GM21576 (cell line): ENCODE measurements around the gene SPOCK1.

ENCODE experiments used
- ATAC-seq: cut with Tn5 transposase; IDR thresholded peaks from one replicate; pipeline ENCODE4 v1.9.1; 2021; ENCODE audit warnings: mild to moderate bottlenecking, moderate library complexity; ENCODE audit not compliant: unreplicated experiment

Gene SPOCK1

DNA sequence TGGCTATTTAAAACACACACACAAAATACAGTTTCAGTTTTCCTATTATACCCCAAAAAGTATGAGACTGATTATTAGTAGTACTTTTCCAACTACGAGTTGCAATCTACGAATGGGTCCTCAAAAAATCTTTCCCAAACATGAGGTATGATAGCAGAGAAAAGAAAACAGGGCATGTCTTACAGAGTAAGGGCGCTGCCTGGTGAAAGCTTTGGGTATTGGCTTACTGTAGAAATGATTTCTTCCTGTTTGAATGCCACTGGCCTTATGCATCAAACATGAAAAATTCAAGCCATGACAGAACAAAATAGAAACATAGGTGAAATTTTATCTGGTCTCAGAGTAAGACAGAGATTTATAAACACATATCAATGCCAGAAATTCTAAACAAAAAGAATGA, 448.0 kb downstream of the SPOCK1 start:
- ATAC-seq = no peak

DNA sequence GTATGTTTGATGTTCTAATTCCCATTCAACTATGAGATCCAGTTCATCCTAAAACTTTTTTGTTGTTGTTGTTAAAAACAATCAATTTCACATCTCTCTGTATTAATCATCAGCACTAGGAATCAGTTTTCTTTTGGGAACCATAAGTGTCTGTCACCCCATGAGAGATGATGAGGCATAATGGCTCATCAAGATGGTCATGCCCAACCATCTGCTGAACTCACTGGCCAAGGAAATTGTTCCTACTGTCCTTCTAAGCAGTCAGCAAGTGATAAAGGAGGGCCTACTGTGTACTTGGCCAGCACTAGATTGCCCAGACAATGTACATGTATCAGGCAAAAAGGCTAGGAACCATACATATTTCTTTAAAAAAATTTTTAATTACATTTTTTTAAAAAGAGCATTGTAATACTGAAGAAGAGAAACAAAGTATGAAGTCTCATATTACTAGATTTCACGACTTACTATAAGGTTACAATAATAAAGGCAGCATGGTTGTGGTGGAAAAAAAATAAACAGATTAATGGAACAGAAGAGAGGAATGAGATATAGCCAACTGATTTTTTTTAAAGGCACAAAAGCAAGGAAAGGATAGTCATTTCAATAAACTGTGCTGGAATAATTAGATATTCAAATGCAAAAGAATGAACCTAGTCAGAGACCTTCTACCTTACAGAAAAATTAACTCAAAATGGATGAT, 458.3 kb downstream of the SPOCK1 start:
- ATAC-seq = no peak

DNA sequence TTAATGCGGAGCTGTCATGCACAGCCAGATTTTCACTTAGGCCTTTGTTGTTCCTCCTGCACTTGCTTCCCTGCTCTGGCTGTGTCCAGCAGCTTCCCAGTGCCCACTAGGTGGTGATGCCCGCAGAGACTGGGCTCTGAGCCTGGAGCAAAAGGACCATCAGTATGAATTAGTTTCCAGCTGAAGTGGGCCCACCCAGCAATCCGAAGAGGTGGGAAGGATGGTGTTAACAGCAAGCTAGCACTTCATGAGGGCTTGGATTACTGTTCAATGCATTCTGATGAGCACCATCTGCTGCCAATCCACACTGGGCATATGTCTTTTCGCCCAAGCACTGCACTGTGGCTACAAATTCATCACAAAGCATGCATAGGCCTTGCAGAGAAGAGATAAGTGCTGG, 459.1 kb downstream of the SPOCK1 start:
- ATAC-seq = no peak

DNA sequence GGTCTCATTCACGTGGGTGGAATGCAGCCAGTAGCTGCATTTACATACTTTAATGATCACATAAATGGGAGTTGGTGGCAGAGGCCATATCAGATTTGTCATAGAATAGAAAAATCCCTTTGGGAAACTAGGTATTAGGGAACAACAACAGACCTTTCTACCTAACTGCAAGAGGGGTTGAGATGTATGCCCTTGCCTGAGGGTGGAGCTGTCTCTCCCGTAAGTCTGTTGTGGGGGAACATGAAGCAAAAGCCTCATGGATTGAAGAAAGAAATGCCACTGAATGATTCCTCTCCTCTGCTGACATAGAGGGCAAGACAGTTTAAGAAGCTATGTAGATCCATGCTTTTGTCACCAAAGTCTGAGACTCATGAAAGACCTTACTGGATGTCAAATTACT, 461.3 kb downstream of the SPOCK1 start:
- no peak for ATAC-seq

DNA sequence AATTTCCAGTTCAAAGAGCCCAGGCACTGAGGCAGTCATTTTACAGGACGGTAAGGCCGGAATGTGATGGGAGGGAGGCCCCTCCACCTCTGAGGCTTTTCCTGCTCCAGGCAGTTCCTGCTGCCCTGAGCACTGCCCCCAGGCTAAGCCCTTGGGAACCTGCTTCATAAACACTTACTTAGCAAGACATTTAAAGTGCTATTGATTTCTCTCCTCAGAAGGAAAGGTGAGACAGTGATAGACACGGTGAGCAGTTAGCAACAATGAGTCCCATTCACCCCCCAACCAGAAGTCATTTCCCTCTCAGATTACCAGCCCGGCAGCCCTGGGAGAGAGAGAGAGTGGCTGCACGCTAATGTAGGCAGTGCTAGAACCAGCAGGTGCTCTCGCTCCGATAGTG, 462.5 kb downstream of the SPOCK1 start:
- no peak for ATAC-seq

DNA sequence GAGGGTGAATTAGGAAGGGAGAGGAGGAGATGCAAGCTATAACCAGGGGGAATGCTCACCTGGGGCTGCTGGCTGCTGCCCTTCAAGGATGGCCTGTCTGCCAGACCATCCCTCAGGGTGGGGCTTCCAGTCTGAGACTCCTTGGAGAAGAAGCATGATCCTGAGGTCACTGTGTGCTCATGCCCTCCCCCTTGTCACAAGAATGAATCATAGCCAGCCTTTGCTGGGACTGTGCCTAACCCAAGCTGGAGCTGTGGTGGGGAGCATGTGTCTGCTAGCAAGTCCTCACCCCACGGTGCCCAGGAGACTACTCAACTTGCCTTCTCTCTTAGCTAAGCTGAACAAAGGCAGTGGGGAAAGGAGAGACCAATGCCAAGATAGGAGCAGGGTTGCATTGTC, 463.6 kb downstream of the SPOCK1 start:
- no peak for ATAC-seq

DNA sequence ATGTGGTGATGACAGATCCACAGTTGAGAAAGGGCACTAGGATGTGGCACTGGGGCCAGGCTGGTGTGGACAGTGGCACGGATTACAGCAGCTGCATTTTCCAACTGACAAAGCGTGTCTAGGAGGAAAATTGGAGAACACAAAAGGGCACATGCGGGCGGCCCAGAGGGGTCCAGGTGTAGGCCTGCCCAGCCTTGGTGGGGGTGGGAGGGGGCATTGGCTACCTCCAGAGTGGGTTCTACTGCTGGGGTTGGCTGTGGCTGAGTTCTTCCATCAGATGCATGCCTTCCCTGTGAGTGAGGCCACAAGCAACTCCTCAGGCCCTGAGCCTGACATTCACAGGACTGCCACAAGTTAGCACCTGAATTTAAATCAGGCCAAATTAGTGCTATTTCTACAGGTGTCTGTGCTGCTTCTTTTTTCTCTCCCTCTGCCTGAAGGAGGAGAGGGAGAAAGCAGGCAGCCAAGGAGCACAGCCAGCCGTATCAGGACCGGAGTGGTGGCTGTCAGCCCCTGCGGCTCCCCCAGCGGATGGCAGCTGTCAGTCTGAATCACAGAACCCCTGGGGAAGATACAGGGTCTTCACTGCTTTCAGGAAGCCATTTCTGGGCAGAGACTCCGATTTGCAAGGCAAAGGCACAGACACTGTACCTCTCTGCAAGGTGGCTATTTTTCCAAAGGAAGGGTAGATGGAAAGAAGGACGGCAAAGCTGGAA, 464.2 kb downstream of the SPOCK1 start:
- ATAC-seq = no peak

DNA sequence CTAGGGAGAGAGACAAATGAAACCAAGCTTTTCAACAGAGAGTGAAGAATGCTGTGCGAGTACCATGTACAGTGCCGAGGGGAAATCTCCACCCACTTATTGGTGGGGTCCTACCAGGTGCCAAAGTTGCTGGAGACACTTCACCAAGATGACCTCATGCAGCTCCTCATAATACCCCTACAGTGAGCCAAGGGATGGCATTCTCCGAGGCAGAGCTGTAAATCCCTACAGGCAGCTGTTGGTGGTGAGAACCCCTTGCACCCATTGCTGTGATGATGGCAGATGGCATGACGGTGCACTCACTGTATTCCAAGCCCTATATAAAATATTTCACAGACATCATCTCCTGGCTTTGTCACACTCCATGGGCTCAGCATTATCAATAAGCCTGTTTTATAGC, 464.9 kb downstream of the SPOCK1 start:
- ATAC-seq = no peak

DNA sequence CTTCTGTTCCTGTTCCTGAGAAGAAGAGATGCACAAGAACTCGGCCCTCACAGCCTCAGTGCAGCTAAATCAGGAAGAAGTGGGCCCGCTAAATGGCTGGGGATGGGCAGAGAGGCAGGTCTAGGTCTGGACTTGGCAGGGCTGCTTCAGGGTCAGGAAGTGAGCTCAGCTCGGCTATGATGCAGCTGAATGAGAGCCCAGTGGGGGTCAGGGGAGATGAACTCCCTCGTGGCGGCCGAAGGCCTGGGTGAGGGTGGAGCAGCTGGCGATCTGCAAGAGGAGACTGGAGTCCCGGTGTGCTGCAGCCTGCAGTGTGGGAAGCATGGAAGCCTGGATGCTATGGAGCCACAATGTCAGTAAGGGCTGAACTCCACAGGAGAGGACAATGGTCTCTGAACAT, 466.2 kb downstream of the SPOCK1 start:
- ATAC-seq = no peak

DNA sequence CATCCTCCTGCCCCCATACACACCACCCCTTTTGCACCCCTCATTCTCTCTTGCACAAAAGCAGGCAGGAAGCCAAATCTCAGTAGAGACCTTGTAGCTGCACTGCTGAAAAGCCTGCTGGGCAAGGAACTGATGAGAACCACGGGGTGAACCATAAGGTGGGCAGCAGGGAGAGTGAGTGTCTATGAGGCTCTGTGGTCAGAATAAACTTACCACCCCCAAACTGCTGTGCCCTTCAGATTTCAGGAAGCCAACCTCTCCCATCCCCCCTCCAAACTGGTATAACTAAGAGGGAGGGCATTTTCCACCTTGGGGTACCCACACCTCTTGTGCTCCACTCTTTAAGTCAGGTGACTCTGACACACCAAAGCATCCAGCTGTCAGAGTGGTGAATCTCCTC, 471.4 kb downstream of the SPOCK1 start:
- ATAC-seq = no peak

DNA sequence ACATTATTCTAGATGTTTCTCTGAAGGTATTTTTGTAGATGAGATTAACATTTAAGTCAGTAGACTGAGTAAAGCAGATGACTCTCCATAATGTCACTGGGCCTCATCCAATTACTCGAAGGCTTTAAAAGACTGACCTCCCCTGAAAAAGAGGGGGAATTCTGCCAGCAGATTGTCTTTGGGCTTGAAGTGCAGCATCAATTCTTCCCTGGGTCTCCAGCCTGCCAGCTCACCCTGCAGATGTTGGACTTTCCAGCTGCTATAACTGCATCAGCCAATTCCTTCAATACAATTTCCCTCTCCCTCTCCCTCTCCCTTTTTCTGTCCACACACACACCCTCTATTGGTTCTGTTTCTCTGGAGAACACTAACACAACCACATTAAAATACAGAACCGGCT, 472.8 kb downstream of the SPOCK1 start:
- no peak for ATAC-seq

DNA sequence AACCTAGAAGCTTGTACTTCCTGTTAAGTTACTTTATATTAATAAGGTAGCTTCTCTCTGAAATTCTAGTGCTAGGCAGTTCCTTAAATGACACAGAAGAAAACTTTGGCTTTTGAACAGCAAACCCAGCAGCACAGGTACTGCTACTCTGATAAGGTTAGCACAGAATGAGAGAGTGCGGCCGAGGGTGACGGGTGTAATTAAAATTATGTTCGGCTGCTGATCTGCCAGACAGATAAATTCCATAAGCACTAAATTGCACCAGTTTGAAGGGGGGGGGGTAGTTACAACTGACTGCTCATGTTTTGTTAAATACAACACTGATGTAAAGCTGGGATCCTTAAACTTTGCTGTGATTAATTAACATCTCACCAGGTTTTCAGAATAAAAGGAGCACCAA, 475.1 kb downstream of the SPOCK1 start:
- ATAC-seq = no peak

DNA sequence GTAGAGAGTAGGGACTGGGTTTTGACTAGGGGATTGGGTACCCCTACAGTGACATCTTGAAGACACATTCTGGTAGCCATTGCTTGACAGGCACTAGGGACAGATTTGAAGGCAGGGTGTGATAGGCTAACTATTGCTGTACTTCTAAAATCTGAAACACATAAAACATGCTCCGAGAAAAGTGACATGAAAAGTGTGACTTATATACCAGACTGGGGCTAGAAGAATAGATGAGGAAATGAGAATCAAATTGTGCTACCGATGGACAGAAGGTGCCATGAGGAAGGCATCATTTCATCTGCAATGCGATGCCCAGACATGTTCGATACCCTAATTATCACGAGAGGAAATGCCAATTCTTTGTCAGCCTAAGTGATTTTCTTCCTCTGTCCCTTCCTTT, 475.8 kb downstream of the SPOCK1 start:
- ATAC-seq = no peak

DNA sequence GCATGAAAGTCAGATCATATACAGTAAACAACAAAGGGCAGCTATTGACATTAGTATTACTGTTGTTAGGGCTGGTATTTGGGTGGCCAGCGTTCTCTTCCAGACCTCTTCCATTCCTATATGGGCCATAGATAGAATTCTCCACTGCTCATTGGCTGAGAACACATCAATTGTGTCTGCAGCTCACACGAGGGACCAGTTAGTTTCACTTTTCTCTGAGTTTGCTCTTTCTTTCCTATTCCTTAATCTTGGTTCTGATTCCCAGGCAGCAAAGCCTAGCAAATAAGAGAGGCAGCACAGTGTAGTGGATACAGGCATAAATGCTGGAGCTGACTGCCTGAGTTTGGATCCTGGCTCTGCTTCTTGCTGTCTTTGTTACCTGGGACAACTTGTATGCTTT, 476.4 kb downstream of the SPOCK1 start:
- no peak for ATAC-seq

DNA sequence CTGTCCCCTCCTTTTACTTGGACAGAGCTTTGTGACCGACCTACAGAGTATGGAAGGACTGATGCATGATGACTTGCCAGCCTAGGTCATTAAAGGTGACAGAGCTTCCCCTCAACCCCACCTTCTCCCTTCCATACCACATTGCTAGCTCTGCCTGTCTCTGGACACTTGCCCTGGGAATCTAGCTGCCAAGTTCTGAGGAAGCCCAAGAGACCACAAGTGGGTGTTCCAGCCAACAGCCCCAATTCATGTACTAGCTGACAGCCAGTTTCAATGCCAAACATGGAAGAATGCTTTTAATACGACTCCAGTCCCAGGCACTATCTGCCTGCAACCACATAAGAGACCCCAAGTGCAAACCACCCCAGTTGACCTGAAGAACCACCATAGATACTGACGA, 477.1 kb downstream of the SPOCK1 start:
- no peak for ATAC-seq

DNA sequence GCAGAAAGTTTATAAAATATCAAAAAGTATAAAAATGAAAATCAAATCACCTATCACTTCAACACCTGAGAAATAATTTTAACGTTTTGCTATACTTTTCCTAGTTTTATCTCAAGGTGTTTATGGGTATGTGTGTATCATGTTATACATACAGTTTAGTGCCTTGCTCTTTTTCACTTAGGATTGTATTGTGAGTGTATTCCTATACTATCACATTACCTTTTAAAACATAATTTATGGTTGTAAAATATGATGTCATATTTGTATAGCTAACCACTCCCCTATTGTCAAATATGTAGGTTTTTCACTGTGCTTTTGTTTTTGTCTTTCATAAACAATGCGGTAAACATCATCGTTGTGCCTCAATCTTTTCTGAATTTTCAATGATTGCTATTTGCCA, 479.9 kb downstream of the SPOCK1 start:
- ATAC-seq = no peak

DNA sequence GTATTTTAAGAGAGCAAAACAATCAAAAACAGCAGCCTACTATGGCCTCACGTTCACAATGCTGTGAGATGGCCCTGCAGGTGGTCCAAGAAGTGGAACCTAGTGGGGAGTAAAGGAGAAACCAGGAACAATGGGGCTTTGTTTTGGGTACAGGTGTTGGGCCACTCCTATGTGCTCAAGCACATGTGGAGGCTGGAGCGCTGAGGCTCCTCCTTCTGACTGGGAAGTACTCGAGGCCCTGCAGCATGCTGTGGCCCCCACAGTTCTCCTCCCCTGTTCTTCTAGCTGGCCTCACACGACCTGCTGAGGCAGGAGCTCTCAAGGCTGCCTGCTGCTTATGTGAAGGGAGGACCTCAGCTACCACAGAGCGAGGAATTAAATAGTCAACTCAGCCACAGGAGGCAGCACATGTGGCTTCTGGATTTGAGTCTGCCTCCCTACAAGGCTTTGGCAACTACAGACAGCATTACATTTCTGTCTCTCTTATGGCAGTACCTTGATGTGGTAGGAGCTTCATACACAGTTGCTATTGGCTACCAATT, 482.3 kb downstream of the SPOCK1 start:
- ATAC-seq = no peak

DNA sequence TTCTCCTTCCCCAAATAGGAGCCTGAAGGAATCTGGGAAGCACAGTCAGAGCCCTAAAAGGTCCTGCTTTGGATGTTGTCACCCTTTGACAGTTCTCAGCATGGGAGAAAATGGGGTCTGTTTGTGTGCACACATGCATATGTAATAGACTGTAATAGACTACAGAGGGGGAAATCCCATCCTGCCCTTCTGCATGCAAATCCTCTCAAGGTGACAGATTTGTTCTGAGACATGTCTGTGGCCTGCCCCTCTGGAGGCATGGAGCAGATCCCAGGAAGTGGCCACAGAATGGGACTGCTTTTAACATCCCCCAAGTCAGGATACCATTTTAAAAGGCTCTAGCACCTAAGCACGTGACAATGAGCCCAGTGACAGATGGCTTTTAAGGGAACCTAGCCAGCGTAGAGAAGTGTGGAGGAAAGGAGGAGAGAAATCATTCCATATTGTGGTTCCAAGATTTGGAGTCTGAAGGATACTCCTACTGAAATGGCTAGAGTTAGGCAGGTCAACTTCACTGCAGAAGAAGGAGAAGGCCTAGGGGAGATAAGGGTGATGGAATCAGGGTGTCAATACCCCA, 483.5 kb downstream of the SPOCK1 start:
- no peak for ATAC-seq

DNA sequence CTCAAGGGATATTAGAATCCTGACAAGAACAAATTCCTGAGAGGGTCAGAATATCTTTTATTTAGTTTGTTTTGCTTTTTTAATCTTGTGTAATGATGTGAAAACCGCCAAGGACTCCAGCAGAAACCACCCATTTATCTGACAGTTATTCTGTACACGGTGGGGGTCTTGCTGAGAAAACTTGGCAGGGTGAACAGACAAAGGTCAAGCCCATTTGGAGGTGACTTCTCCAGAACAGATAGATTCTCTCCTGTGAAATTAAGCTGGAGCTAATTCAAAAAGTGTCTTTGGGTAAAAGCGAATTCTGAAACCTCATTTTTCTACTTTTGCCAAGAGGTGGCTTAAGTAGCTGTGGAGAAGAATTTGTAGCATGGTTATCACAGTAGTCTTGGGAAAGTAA, 484.4 kb downstream of the SPOCK1 start:
- ATAC-seq = no peak

DNA sequence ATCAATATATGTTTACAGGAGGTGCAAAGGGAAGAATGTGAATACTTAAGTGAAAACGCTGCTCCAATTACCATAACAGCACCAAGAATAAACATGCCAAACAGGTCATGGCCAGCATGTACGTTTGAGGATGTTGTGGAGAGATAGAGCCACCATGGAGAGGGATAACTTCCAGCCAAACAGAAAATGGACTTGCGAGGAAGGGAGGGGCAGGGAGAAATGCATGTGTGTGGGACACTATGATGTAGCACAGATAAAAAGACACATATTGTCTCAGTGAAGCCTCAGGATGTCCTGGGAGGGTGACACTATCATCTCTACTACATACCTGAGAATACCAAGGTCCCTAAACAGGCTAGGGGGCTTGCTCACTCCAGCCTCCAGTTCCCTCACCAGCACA, 488.9 kb downstream of the SPOCK1 start:
- ATAC-seq = no peak

DNA sequence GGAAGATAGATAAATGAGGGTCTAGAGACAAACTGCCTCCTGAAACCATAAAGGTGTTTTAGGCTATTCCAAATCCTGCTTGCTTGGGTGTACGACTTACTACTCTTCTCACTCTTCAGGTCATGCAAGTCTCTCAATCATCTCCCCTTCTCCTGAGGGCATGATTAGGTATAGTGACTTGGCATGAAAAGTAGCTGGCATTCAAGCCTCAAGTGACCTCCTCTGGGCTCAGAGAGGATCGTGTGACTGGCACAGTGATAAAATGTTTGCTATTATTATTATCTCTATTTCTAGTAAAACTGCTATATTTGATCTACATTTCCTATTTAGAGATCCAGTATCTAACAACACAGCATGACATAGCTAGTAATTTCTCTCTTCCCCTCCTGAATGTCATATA, 494.8 kb downstream of the SPOCK1 start:
- no peak for ATAC-seq

DNA sequence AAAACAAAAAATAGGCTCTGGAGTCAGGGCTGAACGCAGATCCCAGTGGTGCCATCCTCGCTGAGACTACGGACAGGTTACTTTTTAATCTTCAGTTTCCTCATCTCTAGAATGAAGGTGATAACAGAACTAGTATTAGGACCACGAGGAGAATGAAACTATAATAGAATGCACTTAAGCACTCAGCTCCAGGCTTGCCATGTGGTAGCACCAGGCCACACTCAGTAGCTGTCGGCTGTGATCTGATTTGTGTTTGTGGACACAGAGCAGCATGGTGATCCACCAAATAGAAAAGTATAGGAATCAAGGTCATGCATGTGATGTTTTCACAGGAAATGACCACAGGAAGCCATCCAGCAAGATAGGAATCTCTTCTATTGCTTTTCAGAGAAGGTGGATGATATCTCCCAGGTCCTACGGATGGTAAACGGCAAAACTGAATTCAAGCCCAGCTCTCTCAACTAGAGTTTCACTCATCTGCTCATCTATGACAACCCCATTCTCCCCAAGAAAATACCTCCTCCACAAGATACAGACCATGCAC, 498.0 kb downstream of the SPOCK1 start:
- no peak for ATAC-seq
